ENCODE results near the gene KPNB1.

Gene KPNB1

DNA sequence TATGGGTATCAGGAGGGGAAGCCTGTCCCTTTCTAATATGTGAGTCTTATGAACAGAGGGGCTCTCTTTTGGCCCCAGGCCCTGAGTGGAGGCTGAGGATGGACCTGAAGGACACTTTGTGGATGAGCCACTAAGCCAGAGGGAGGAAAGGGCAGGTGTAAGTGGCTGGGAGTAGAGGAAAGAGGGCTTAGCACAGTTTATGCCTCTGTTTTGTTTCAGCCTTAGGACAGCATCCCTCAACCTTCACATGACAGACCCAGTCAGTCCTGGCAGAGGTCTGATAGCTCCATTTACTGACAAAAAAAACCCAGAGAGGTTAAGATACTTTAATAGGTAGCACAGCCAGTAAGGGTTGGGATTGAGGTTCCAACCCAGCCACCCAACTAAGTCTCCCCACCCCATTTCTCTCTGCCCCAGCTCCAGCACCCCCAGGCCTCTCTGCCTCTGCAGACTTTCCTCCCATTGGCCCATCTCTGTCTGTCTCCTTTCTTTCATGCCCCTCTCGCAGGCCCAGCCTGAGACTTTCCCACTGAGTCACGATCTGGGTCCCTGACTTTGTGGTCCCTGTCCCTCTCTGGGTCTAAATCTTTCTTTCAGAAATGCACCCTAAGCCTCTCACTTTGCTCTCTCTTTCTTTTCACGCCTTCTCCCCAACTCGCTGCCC, 78.6 kb downstream of the KPNB1 start:
- no peak for DNase-seq (ENCODE audit: low spot score)

DNA sequence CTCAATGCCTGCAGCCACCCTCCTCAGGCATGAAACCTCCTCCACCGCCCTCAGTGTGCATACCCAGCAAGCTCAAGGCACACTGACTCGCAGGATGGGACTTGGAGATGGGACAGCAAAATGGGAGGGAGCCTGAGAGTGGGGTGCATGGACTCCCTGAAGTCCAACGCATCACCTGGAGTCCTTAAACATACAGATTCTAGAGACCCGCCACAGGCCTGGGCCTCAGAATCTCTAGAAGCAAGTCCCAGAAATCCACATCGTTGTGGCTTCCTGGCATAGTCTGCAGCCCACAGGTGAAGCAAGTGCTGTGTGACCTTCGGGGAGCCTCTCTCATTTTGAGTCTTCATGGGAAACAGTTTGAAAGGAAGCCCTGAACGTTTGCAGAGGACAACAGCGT, 79.8 kb downstream of the KPNB1 start:
- DNase-seq (ENCODE audit: low spot score): no peak

DNA sequence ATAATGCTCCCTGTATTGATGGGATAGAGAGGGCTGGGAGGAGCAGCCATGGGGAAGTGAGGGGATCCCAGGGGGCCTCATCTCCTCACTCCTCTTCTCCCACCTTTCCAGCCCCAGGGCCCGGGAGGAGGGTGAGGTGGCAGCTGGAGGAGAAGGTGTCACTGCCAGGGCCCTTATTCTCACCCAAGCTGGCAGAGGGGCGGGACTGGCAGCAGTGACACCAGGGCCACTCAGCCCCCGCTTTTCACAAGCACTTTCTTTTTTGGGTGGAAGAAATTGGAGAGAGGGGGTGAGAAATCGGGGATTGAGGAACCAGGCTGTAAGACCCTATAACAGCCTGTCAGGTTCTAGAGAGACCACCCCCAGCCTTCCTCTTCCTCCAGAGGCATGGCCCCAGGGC, 81.0 kb downstream of the KPNB1 start:
- DNase-seq (ENCODE audit: low spot score): no peak

DNA sequence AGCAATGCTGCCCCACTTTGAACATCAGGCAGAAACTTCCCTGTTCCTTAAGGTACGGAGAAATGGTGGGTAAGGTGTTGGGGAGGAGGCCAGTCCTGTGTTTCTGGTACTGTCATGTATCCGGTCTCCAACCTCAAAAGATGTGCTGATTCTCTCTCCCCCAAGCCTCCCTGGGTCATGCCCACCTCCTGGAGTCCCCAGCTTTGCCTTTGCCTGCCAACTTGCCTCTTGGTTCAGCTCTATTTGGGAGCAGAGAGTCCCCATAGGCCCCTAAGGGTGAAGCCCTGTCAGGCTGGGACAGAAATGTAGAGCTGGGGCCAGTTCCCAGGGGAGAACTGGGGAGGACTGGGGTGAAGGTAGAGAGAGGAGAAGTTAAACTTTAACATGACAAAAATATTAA, 81.7 kb downstream of the KPNB1 start:
- DNase-seq (ENCODE audit: low spot score): no peak

DNA sequence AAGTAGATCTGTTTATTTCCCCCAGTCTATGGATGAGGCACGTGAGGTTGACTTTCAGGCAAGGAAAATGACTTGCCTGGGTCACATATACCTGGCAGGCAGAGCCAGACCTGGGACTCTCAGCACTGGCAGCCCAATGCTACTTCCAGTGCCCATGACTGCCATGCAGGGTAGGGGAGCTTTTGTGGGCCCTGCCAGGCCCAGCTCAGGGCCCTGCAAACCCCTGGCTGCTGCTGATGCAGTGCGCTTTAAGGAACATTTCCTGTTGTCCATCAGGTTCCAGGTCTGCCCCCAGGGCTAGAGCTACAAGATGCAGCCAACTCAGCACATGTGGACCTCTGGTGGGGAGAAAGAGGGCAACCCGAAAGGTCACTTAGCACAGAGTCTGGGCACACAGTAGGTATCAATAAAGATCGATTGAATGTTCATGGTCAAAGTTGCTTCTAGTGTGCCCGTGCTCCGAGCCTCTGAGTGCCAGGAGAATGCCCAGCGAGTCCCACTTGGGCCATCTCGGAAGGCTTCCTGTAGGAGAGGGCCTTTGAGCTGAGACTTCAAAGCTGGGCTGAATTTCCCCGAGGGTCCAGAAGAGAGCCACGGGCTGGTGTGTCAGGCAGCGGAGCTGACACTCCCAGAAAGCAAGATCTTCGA, 82.8 kb downstream of the KPNB1 start:
- DNase-seq (ENCODE audit: low spot score): no peak

DNA sequence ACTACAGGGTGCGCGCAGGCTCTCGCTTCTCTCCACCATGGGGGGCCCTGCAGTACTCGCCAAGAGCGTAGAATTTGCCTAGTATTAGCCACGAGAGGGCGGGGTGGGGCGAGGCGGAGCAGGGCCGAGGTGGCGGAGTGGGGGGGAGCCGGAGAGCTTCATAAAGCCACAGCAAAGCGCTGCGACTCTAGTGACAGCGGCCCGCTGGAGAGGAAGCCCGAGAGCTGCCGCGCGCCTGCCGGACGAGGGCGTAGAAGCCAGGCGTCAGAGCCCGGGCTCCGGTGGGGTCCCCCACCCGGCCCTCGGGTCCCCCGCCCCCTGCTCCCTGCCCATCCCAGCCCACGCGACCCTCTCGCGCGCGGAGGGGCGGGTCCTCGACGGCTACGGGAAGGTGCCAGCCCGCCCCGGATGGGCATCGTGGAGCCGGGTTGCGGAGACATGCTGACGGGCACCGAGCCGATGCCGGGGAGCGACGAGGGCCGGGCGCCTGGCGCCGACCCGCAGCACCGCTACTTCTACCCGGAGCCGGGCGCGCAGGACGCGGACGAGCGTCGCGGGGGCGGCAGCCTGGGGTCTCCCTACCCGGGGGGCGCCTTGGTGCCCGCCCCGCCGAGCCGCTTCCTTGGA, 83.4 kb downstream of the KPNB1 start, which contains the start of gene TBX21:
Gene TBX21, plus strand, starts transcription at position 190 of the 627 bp plus-strand sequence. Its CDS starts 219 bp downstream, at position 409.
- peak; percentile 40 for DNase-seq (ENCODE audit: low spot score)

DNA sequence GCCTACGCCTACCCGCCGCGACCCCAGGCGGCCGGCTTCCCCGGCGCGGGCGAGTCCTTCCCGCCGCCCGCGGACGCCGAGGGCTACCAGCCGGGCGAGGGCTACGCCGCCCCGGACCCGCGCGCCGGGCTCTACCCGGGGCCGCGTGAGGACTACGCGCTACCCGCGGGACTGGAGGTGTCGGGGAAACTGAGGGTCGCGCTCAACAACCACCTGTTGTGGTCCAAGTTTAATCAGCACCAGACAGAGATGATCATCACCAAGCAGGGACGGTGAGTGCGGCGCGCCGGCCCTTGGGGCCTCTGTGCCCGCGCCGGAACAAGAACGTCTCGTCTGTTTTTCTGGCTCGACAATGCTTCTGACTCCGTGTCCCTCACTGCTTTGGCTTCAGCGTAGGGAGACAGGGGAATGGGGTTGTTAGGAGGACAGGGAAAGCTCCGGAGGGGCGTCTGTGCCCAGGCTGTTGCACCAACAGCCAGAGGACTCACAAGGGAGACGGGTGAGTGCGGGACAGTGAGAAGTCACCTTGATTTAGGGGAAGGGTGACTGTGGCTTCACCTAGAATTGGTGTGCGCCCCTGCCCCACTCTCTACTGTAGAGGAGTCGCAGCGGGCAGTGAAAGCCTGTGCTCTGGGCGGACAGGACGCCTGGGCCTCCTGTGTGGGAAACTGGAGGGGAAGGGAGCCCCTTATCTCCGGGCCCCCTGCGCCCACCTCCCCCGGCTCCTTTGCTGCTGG, 84.1 kb downstream of the KPNB1 start:
- no peak for DNase-seq (ENCODE audit: low spot score)

DNA sequence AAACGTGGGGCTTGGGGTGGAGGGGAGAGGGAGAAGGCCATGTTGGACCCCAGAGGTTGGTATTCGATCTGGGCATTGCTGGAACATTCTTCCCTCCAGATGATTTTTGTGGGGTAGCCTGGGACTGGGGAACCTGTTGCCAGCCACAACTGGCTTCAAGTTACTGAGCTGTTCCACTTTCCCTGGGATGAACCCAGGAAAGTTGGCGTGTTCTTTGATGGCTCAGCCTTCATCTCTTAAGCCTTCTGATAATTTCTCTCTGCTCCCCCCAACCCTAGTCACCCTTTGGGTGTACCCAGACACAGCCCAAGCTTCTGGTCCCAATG, 85.4 kb downstream of the KPNB1 start:
- no peak for DNase-seq (ENCODE audit: low spot score)

Measured in kidney tubule cell (primary cell).